Mesodermal cell (in vitro differentiated cells): ENCODE results near the gene IGFL2.

ENCODE experiments used
- H3K27ac ChIP-seq: 2 replicates; pipeline ENCODE4 v1.7.0; 2013; ENCODE audit warnings: mild to moderate bottlenecking, low read depth, low read length, moderate library complexity; ENCODE audit not compliant: severe bottlenecking
- H3K36me3 ChIP-seq: 2 replicates; pipeline ENCODE4 v1.7.1; 2013; ENCODE audit warnings: mild to moderate bottlenecking, low read length, moderate library complexity; ENCODE audit not compliant: control insufficient read depth, insufficient read depth
- H3K4me1 ChIP-seq: one replicate; pipeline ENCODE4 v1.7.1; 2013; ENCODE audit warnings: mild to moderate bottlenecking, low read length; ENCODE audit not compliant: insufficient read depth, control insufficient read depth, poor library complexity, severe bottlenecking
- H3K4me3 ChIP-seq: 2 replicates; pipeline ENCODE4 v1.7.0; 2013; ENCODE audit warnings: low read length, control low read depth, mild to moderate bottlenecking; ENCODE audit not compliant: insufficient read depth, poor library complexity, severe bottlenecking; ENCODE audit errors: extremely low read depth
- H3K9me3 ChIP-seq: 2 replicates; pipeline ENCODE4 v1.7.1; 2013; ENCODE audit warnings: mild to moderate bottlenecking, low read length, moderate library complexity; ENCODE audit not compliant: control insufficient read depth
- WGBS, 2 experiments: methylation state at CpG; one replicate each; pipeline ENCODE4 v1.1.5; 2013; ENCODE audit warnings: missing lambda C conversion rate in 2 of 2; ENCODE audit not compliant: insufficient coverage in 2 of 2; 5-methylcytosine and 5-hydroxymethylcytosine counted together

The IGFL2 gene

GRCh38 chr19:46118136-46118535 is 29.9 kb upstream of the IGFL2 start:
- Histone ChIP-seq H3K27ac (no peak overlapping the region), H3K4me3 (no peak overlapping the region), H3K9me3 (peaks cover 5% of the 10 kb centered on the region), H3K4me1 (peaks cover 14% of the 10 kb centered on the region), H3K36me3 (no peaks in the 10 kb centered on the region)
- WGBS, 2 experiments = 89 to 100% methylated on average over 1 of the region's 3 CpGs

- Histone ChIP-seq H3K27ac (peak within 1 kb of the TSS; percentile 39), H3K4me3 (no peak within 1 kb of the TSS), H3K9me3 (peaks cover 5% of the 10 kb centered on the region), H3K4me1 (peaks cover 29% of the 10 kb centered on the region), H3K36me3 (no peaks in the 10 kb centered on the region)
- WGBS, 2 experiments = 96 to 98% methylated on average over 2 to 3 of the region's 5 CpGs
These were observed 23.4 kb upstream of the IGFL2 start, which contains the start of gene IGFL3 for GRCh38 chr19:46124638-46125115. Gene IGFL3 (minus strand): TSS chr19:46124688. CDS start chr19:46124649, 39 bp downstream.

GRCh38 chr19:46125447-46125846 is 22.6 kb upstream of the IGFL2 start:
- H3K4me3 ChIP-seq = no peak overlapping the region
- H3K4me1 ChIP-seq = peaks cover 29% of the 10 kb centered on the region
- WGBS, 2 experiments = 95 to 100% methylated on average over 1 to 3 of the region's 4 CpGs
- H3K36me3 ChIP-seq = no peaks in the 10 kb centered on the region
- H3K9me3 ChIP-seq = no peaks in the 10 kb centered on the region
- no peak overlapping the region for H3K27ac ChIP-seq

- H3K4me1 ChIP-seq = peaks cover 27% of the 10 kb centered on the region
- H3K36me3 ChIP-seq = no peaks in the 10 kb centered on the region
- WGBS, 2 experiments = no CpG with 5 or more reads among the region's 2 CpGs
- H3K4me3 ChIP-seq = no peak overlapping the region
- no peak overlapping the region for H3K27ac ChIP-seq
- no peaks in the 10 kb centered on the region for H3K9me3 ChIP-seq
These were observed 21.9 kb upstream of the IGFL2 start for GRCh38 chr19:46126086-46126580.

GRCh38 chr19:46131485-46132143 is 16.4 kb upstream of the IGFL2 start:
- WGBS, 2 experiments = 78 to 92% methylated on average over 2 to 7 of the region's 10 CpGs
- H3K36me3 ChIP-seq = no peaks in the 10 kb centered on the region
- H3K9me3 ChIP-seq = no peaks in the 10 kb centered on the region
- H3K27ac ChIP-seq = peak overlapping the region; percentile 98
- H3K4me1 ChIP-seq = peaks cover 23% of the 10 kb centered on the region
- peak overlapping the region; percentile 41 for H3K4me3 ChIP-seq

- peak overlapping the region; percentile 41 for H3K4me3 ChIP-seq
- 47 to 74% methylated on average over 1 to 4 of the region's 4 CpGs for WGBS, 2 experiments
These were observed 15.4 kb upstream of the IGFL2 start for GRCh38 chr19:46132508-46133100.

GRCh38 chr19:46133101-46133627 is 14.9 kb upstream of the IGFL2 start:
- peak overlapping the region; percentile 41 for H3K4me3 ChIP-seq

More at GRCh38 chr19:46132508-46133100, 15.4 kb upstream of the IGFL2 start:
- Histone ChIP-seq H3K27ac (peak overlapping the region; percentile 98), H3K4me1 (peaks cover 23% of the 10 kb centered on the region), H3K9me3 (no peaks in the 10 kb centered on the region), H3K36me3 (no peaks in the 10 kb centered on the region)

GRCh38 chr19:46133777-46134241 is 14.2 kb upstream of the IGFL2 start:
- 56 to 93% methylated on average over 1 of the region's 1 CpG for WGBS, 2 experiments
- H3K4me3 ChIP-seq = no peak overlapping the region

More at GRCh38 chr19:46133101-46133627, 14.9 kb upstream of the IGFL2 start:
- Histone ChIP-seq H3K27ac (peak overlapping the region; percentile 98), H3K4me1 (peaks cover 23% of the 10 kb centered on the region), H3K36me3 (no peaks in the 10 kb centered on the region), H3K9me3 (no peaks in the 10 kb centered on the region)
- WGBS, 2 experiments = 50 to 62% methylated on average over 3 of the region's 6 CpGs

GRCh38 chr19:46134527-46134926 is 13.5 kb upstream of the IGFL2 start:
- H3K9me3 ChIP-seq = no peaks in the 10 kb centered on the region
- H3K4me3 ChIP-seq = no peak overlapping the region
- H3K36me3 ChIP-seq = no peaks in the 10 kb centered on the region
- H3K4me1 ChIP-seq = peaks cover 23% of the 10 kb centered on the region
- H3K27ac ChIP-seq = peak overlapping the region; percentile 98

More at GRCh38 chr19:46133777-46134241, 14.2 kb upstream of the IGFL2 start:
- Histone ChIP-seq H3K9me3 (no peaks in the 10 kb centered on the region), H3K4me1 (peaks cover 23% of the 10 kb centered on the region), H3K36me3 (no peaks in the 10 kb centered on the region), H3K27ac (peak overlapping the region; percentile 98)

- Histone ChIP-seq H3K4me1 (peaks cover 18% of the 10 kb centered on the region), H3K4me3 (no peak overlapping the region), H3K27ac (no peak overlapping the region), H3K36me3 (no peaks in the 10 kb centered on the region), H3K9me3 (no peaks in the 10 kb centered on the region)
- 95 to 96% methylated on average over 2 to 4 of the region's 4 CpGs for WGBS, 2 experiments
These were observed 10.0 kb upstream of the IGFL2 start for GRCh38 chr19:46137915-46138473.
